Measurements from ENCODE around the gene SSH2.

The SSH2 gene

DNA sequence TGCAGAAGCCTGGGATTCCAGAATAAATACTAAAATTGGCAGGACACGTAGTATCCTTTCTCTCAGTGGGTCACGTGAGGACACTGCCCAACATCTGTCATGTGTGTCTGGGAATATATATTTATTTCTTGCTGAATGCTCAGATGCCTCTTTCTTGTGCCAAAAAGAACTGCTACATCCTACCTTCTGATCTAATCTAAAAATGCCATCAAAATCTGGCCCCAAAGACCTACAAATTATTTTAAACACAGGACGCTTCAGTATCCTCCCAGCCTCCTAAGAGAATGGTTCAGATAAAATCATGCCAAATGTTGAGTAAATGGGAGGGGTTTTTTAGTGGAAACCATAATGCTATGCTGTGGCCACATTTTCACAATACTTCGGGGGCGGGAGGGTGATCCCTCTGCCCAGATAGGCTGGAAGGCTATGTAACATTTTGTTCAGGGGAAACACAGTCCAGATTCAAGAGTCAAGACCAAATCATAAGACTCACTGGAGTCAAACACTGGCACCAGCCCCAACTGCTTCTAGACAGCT lies 284.4 kb downstream of the SSH2 start:
- Histone ChIP-seq H3K27ac (ENCODE audit: low read depth in 2 of 2, low read length in 2 of 2) (peak overlapping the region; percentile 53 to 61), H3K36me3 (ENCODE audit: control insufficient read depth in 2 of 2, insufficient read depth in 2 of 2, low read length in 2 of 2) (peaks cover 10 to 19% of the 10 kb centered on the region in 2 donors), H3K9ac (ENCODE audit: low read depth in 1 of 2, low read length in 2 of 2) (no peak overlapping the region), H3K9me3 (ENCODE audit: control insufficient read depth in 2 of 2, low read length in 2 of 2) (no peaks in the 10 kb centered on the region), H3K4me3 (ENCODE audit: low read length in 2 of 2) (no peak overlapping the region), H3K4me1 (ENCODE audit: control insufficient read depth in 2 of 2, insufficient read depth in 2 of 2, low read length in 2 of 2) (peaks cover 0 to 3% of the 10 kb centered on the region in 2 donors), H3K27me3 (ENCODE audit: control insufficient read depth in 2 of 2, insufficient read depth in 2 of 2, low read length in 2 of 2) (no peaks in the 10 kb centered on the region)

DNA sequence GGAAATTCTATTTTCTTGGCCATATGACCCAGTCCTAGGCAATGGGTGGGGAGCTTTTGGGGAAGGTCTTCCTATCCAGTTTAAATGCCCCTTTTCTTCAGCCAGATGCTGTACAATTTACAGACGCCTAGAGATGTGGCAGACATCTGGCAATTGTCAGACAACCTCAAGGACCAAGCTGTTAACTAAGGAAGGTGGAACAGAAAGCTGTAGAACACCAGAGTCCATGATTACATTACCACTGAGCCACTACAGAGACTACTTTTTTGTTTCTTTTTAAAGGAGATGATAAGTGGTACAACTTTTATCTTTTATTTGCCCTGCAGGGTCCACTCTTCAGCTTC lies 286.2 kb downstream of the SSH2 start:
- Histone ChIP-seq H3K9me3 (ENCODE audit: control insufficient read depth in 2 of 2, low read length in 2 of 2) (no peaks in the 10 kb centered on the region), H3K4me3 (ENCODE audit: low read length in 2 of 2) (no peak overlapping the region), H3K27ac (ENCODE audit: low read depth in 2 of 2, low read length in 2 of 2) (peak overlapping the region in 1 of 2 donors; percentile 26), H3K9ac (ENCODE audit: low read depth in 1 of 2, low read length in 2 of 2) (no peak overlapping the region), H3K4me1 (ENCODE audit: control insufficient read depth in 2 of 2, insufficient read depth in 2 of 2, low read length in 2 of 2) (peaks cover 0 to 3% of the 10 kb centered on the region in 2 donors), H3K36me3 (ENCODE audit: control insufficient read depth in 2 of 2, insufficient read depth in 2 of 2, low read length in 2 of 2) (peaks cover 8 to 10% of the 10 kb centered on the region in 2 donors), H3K27me3 (ENCODE audit: control insufficient read depth in 2 of 2, insufficient read depth in 2 of 2, low read length in 2 of 2) (no peaks in the 10 kb centered on the region)

DNA sequence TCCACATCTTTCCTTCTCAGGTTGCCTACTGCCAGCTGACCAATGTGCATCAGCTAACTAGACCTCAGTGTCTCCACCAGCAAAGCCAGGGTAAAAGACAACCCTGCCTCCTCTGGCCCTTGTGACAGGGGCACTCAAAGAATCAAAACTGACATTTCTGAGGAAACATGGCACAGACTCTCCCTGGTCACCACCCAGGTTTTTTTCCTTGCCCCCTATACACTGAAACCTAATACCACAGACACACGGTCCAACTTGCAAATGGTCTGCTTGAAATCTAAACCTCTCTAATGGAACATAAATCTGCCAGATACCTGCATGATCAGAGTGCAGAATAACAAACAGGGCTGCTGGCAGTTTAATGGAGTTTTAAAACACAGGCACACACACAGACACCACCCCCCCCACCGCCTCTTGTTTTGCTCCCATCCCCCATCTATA lies 287.8 kb downstream of the SSH2 start:
- Histone ChIP-seq H3K27me3 (ENCODE audit: control insufficient read depth in 2 of 2, insufficient read depth in 2 of 2, low read length in 2 of 2) (no peaks in the 10 kb centered on the region), H3K9ac (ENCODE audit: low read depth in 1 of 2, low read length in 2 of 2) (no peak overlapping the region), H3K4me3 (ENCODE audit: low read length in 2 of 2) (no peak overlapping the region), H3K4me1 (ENCODE audit: control insufficient read depth in 2 of 2, insufficient read depth in 2 of 2, low read length in 2 of 2) (peaks cover 0 to 3% of the 10 kb centered on the region in 2 donors), H3K36me3 (ENCODE audit: control insufficient read depth in 2 of 2, insufficient read depth in 2 of 2, low read length in 2 of 2) (peaks cover 4 to 5% of the 10 kb centered on the region in 2 donors), H3K9me3 (ENCODE audit: control insufficient read depth in 2 of 2, low read length in 2 of 2) (no peaks in the 10 kb centered on the region), H3K27ac (ENCODE audit: low read depth in 2 of 2, low read length in 2 of 2) (no peak overlapping the region)

DNA sequence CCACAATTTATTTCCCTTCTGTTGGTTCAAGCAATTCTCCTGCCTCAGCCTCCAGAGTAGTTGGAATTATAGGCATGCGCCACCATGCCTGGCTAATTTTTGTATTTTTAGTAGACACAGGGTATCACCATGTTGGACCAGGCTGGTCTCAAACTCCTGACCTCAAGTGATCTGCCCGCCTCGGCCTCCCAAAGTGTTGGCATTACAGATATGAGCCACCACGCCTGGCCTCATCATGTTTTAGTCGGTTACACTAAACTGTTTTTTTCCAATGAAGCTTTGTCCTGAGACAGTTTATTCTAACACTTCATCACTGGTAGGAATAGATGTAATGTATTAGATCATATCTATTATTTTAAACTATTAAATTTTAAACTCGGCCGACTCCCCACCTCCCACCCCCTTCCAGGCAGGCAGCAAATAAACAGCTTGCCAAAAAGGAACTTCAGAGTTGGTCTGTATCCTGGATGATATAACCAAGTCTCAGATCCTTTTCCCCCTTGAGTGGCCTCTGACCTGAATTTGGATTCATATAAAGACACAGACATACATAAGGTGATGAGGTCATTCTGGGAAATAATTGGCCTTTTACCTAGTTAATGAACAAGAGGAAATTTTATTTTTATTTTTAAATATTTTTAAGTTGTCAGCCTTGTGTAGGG lies 288.9 kb downstream of the SSH2 start:
- Histone ChIP-seq H3K9ac (ENCODE audit: low read depth in 1 of 2, low read length in 2 of 2) (no peak overlapping the region), H3K27me3 (ENCODE audit: control insufficient read depth in 2 of 2, insufficient read depth in 2 of 2, low read length in 2 of 2) (no peaks in the 10 kb centered on the region), H3K9me3 (ENCODE audit: control insufficient read depth in 2 of 2, low read length in 2 of 2) (no peaks in the 10 kb centered on the region), H3K4me1 (ENCODE audit: control insufficient read depth in 2 of 2, insufficient read depth in 2 of 2, low read length in 2 of 2) (peaks cover 0 to 1% of the 10 kb centered on the region in 2 donors), H3K4me3 (ENCODE audit: low read length in 2 of 2) (no peak overlapping the region), H3K36me3 (ENCODE audit: control insufficient read depth in 2 of 2, insufficient read depth in 2 of 2, low read length in 2 of 2) (peaks cover 7 to 12% of the 10 kb centered on the region in 2 donors), H3K27ac (ENCODE audit: low read depth in 2 of 2, low read length in 2 of 2) (no peak overlapping the region)

DNA sequence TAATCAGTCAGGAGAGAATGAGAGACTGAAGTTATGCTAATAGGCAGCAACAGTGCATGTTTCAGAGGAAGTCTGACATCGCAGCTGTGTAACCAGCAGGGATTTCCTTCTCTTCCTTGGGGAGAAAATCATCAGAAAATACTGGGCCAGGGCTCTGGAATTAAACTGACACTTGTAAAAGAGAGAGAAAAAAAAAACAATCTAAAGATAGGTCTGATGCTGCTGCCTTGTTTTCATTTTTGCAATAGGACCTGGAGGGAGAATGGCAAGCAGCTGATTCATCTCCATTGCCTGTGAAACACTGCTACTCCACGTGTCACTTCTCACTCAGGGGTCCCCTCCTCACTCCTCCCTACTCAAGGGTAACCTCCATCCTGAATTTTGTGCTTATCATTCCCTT lies 289.6 kb downstream of the SSH2 start:
- Histone ChIP-seq H3K36me3 (ENCODE audit: control insufficient read depth in 2 of 2, insufficient read depth in 2 of 2, low read length in 2 of 2) (peaks cover 11 to 14% of the 10 kb centered on the region in 2 donors), H3K4me1 (ENCODE audit: control insufficient read depth in 2 of 2, insufficient read depth in 2 of 2, low read length in 2 of 2) (no peaks in the 10 kb centered on the region), H3K27ac (ENCODE audit: low read depth in 2 of 2, low read length in 2 of 2) (no peak overlapping the region), H3K9ac (ENCODE audit: low read depth in 1 of 2, low read length in 2 of 2) (no peak overlapping the region), H3K9me3 (ENCODE audit: control insufficient read depth in 2 of 2, low read length in 2 of 2) (no peaks in the 10 kb centered on the region), H3K4me3 (ENCODE audit: low read length in 2 of 2) (no peak overlapping the region), H3K27me3 (ENCODE audit: control insufficient read depth in 2 of 2, insufficient read depth in 2 of 2, low read length in 2 of 2) (no peaks in the 10 kb centered on the region)

DNA sequence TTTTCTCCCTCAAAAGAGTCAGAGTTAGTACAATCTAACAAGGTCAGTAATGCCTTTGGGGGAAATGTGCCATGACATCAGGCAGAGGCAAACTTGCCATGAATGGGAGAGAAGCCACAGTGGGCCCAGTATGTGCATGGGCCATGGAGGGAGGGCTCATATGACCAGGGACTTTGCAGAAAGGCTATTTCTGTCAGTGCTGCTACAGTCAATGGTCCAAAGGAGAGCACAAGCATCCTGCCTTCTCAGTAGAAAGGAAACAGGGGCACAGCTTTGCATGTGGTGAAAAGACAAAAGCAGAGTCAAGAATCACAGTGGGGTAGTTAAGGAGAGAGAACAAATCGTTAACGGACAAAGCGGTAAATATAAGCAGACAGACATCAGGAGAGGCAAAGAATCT lies 296.1 kb downstream of the SSH2 start:
- H3K36me3 ChIP-seq (ENCODE audit: control insufficient read depth in 2 of 2, insufficient read depth in 2 of 2, low read length in 2 of 2): peaks cover 36 to 48% of the 10 kb centered on the region in 2 donors
- no peak overlapping the region for H3K4me3 ChIP-seq (ENCODE audit: low read length in 2 of 2)
- no peaks in the 10 kb centered on the region for H3K27me3 ChIP-seq (ENCODE audit: control insufficient read depth in 2 of 2, insufficient read depth in 2 of 2, low read length in 2 of 2)
- no peaks in the 10 kb centered on the region for H3K9me3 ChIP-seq (ENCODE audit: control insufficient read depth in 2 of 2, low read length in 2 of 2)
- H3K9ac ChIP-seq (ENCODE audit: low read depth in 1 of 2, low read length in 2 of 2): no peak overlapping the region
- H3K27ac ChIP-seq (ENCODE audit: low read depth in 2 of 2, low read length in 2 of 2): no peak overlapping the region
- no peaks in the 10 kb centered on the region for H3K4me1 ChIP-seq (ENCODE audit: control insufficient read depth in 2 of 2, insufficient read depth in 2 of 2, low read length in 2 of 2)

DNA sequence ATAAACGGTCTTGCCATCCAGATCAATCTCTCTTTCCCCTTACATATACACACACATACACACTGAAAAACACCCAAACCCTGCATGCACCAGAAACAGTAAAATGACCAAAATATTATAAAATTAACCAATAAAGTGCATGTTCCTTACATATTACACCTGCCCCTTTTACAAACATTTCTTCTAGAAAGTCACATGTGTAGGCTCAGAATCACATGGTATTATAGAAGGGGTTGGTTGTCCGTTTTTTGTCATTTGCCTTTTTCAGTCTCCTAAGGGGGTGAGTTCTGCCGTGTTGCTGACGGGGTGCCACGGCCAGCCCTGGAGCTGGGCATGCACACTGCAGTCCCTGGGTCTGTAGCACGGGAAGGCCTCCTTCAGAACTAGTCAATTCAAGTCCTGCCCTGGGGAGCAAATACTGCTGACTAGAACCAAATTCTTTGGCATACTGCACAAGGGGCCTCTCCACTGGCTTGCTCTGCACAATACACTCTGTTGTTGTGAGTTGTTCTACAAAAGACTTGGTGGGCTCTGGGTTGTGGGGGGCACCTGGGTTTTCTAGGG lies 299.3 kb downstream of the SSH2 start:
- no peaks in the 10 kb centered on the region for H3K4me1 ChIP-seq (ENCODE audit: control insufficient read depth in 2 of 2, insufficient read depth in 2 of 2, low read length in 2 of 2)
- no peak overlapping the region for H3K9ac ChIP-seq (ENCODE audit: low read depth in 1 of 2, low read length in 2 of 2)
- H3K27me3 ChIP-seq (ENCODE audit: control insufficient read depth in 2 of 2, insufficient read depth in 2 of 2, low read length in 2 of 2): no peaks in the 10 kb centered on the region
- H3K27ac ChIP-seq (ENCODE audit: low read depth in 2 of 2, low read length in 2 of 2): no peak overlapping the region
- no peak overlapping the region for H3K4me3 ChIP-seq (ENCODE audit: low read length in 2 of 2)
- H3K36me3 ChIP-seq (ENCODE audit: control insufficient read depth in 2 of 2, insufficient read depth in 2 of 2, low read length in 2 of 2): peaks cover 27 to 37% of the 10 kb centered on the region in 2 donors
- no peaks in the 10 kb centered on the region for H3K9me3 ChIP-seq (ENCODE audit: control insufficient read depth in 2 of 2, low read length in 2 of 2)

DNA sequence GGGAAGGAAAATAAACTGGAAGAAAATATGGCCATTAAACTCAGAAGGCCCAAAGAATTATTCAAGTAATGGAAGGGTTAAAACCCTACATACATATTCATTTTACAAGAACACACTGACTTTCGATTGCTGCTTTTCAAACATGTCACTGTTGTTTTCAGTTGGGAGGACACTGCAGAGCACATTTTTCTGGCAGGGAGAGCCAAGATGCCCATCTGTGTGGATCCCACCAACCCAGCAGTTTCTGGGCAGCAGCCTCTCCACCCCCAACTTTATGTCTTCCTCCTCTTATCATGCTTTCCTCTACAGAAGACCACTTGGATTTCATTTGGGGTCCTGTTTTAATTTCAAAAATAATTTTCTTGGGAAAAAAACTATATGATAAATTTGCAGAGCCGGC lies 300.2 kb downstream of the SSH2 start:
- no peak overlapping the region for H3K4me3 ChIP-seq (ENCODE audit: low read length in 2 of 2)
- H3K9ac ChIP-seq (ENCODE audit: low read depth in 1 of 2, low read length in 2 of 2): no peak overlapping the region
- H3K9me3 ChIP-seq (ENCODE audit: control insufficient read depth in 2 of 2, low read length in 2 of 2): no peaks in the 10 kb centered on the region
- H3K4me1 ChIP-seq (ENCODE audit: control insufficient read depth in 2 of 2, insufficient read depth in 2 of 2, low read length in 2 of 2): no peaks in the 10 kb centered on the region
- peaks cover 25 to 34% of the 10 kb centered on the region in 2 donors for H3K36me3 ChIP-seq (ENCODE audit: control insufficient read depth in 2 of 2, insufficient read depth in 2 of 2, low read length in 2 of 2)
- no peaks in the 10 kb centered on the region for H3K27me3 ChIP-seq (ENCODE audit: control insufficient read depth in 2 of 2, insufficient read depth in 2 of 2, low read length in 2 of 2)
- H3K27ac ChIP-seq (ENCODE audit: low read depth in 2 of 2, low read length in 2 of 2): no peak overlapping the region

DNA sequence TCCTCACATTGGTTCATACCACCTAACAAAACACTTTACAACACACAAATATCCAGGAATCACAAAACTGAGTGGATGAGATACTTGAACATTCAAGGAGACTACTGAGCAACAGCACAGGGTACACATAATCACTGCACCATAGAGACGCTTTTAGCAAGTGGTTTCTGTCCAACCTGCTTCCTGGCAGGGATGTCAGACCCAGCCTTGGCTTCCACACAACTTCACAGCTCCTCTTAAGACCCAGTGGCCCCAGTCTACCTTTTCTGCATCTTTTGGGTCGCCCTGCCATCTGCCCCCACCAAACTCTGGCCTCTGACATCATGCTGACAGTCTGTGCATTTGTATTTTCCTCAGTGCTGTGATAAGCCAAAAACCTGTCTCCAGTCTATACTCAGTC lies 301.4 kb downstream of the SSH2 start:
- H3K27ac ChIP-seq (ENCODE audit: low read depth in 2 of 2, low read length in 2 of 2): no peak overlapping the region
- H3K9ac ChIP-seq (ENCODE audit: low read depth in 1 of 2, low read length in 2 of 2): no peak overlapping the region
- no peak overlapping the region for H3K4me3 ChIP-seq (ENCODE audit: low read length in 2 of 2)
- no peaks in the 10 kb centered on the region for H3K9me3 ChIP-seq (ENCODE audit: control insufficient read depth in 2 of 2, low read length in 2 of 2)
- H3K4me1 ChIP-seq (ENCODE audit: control insufficient read depth in 2 of 2, insufficient read depth in 2 of 2, low read length in 2 of 2): no peaks in the 10 kb centered on the region
- peaks cover 21 to 28% of the 10 kb centered on the region in 2 donors for H3K36me3 ChIP-seq (ENCODE audit: control insufficient read depth in 2 of 2, insufficient read depth in 2 of 2, low read length in 2 of 2)
- H3K27me3 ChIP-seq (ENCODE audit: control insufficient read depth in 2 of 2, insufficient read depth in 2 of 2, low read length in 2 of 2): no peaks in the 10 kb centered on the region

DNA sequence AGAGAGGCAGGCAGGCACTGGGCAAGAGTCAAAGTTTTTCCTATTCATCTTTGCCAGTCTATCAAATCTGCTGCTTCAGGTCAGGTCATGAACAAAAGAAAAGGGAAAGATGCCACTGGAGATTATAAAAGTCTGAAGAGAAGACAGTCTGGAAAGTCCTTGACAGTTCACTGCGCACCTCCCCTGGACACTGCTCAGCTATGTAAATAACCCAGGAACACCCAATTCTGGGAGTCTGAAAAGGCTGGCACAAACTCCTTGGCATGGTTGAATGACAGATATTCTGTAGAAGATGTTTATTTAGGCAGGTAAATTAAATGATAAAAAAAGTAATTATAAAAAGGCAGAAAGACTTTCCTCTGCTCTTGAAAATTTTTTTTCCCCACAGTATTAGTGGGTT lies 302.1 kb downstream of the SSH2 start:
- Histone ChIP-seq H3K36me3 (ENCODE audit: control insufficient read depth in 2 of 2, insufficient read depth in 2 of 2, low read length in 2 of 2) (peaks cover 21 to 23% of the 10 kb centered on the region in 2 donors), H3K27ac (ENCODE audit: low read depth in 2 of 2, low read length in 2 of 2) (no peak overlapping the region), H3K9me3 (ENCODE audit: control insufficient read depth in 2 of 2, low read length in 2 of 2) (no peaks in the 10 kb centered on the region), H3K27me3 (ENCODE audit: control insufficient read depth in 2 of 2, insufficient read depth in 2 of 2, low read length in 2 of 2) (no peaks in the 10 kb centered on the region), H3K4me3 (ENCODE audit: low read length in 2 of 2) (no peak overlapping the region), H3K9ac (ENCODE audit: low read depth in 1 of 2, low read length in 2 of 2) (no peak overlapping the region), H3K4me1 (ENCODE audit: control insufficient read depth in 2 of 2, insufficient read depth in 2 of 2, low read length in 2 of 2) (peaks cover 0 to 1% of the 10 kb centered on the region in 2 donors)
